ENCODE data around the gene TGOLN2. TPM values are rescaled to one million over a fixed set of nuclear protein-coding genes. Genes with fewer than 3 reads are reported as not detected.
"Not testable (repeated sequence)": the region's sequence is repeated elsewhere in the genome, so short reads cannot be mapped to it uniquely, and the experiment has no call there.

Gene TGOLN2
- total RNA-seq, 4 donors from 2014 or later = 115 to 153 (median 124) TPM

- no peak for ATAC-seq
- H3K4me3 ChIP-seq = peak overlapping the region; percentile 73 to 83
- no peaks in the 10 kb centered on the region for H3K9me3 ChIP-seq
- no peak overlapping the region for H3K27ac ChIP-seq
- peaks cover 7 to 79% (median 41%) of the 10 kb centered on the region in 3 donors for H3K4me1 ChIP-seq
- H3K36me3 ChIP-seq = peaks cover 2 to 51% of the 10 kb centered on the region in 2 donors
- no peaks in the 10 kb centered on the region for H3K27me3 ChIP-seq
- TF ChIP-seq CTCF (IDR thresholded peaks at IDR 0.05) (no peak), POLR2AphosphoS5 (IDR thresholded peaks at IDR 0.05) (no peak), EP300 (IDR thresholded peaks at IDR 0.05) (no peak), POLR2A (IDR thresholded peaks at IDR 0.05) (no peak)
- WGBS, 2 donors (ENCODE audit: low coverage in 1 of 2) = 50 to 58% methylated on average over 5 to 6 of the region's 10 CpGs
These were observed 2.9 kb downstream of the TGOLN2 start for GRCh38 chr2:85324639-85325465.

DNA sequence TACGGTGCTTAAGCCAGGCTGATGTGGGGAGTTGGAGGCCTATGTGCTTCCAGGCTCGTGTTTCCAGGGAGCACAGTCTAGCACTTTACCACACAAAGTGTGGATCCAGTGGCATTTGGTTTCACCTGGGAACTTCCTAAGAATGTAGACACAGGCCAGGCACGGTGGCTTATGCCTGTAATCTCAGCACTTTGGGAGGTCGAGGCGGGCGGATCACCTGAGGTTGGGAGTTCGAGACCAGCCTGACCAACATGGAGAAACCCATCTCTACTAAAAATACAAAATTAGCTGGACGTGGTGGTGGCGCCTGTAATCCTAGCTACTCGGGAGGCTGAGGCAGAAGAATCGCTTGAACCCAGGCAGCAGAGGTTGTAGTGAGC, 3.8 kb downstream of the TGOLN2 start:
- Histone ChIP-seq H3K4me1 (peaks cover 7 to 84% (median 41%) of the 10 kb centered on the region in 3 donors), H3K36me3 (peaks cover 2 to 59% of the 10 kb centered on the region in 2 donors)
- H3K4me3 ChIP-seq, H3K27ac ChIP-seq, ATAC-seq, H3K9me3 ChIP-seq, H3K27me3 ChIP-seq: not testable (repeated sequence)
- 100% methylated on average over 3 of the region's 11 CpGs; no CpG with 5 or more reads in 1 of the 2 donors for WGBS, 2 donors (ENCODE audit: low coverage in 1 of 2)

DNA sequence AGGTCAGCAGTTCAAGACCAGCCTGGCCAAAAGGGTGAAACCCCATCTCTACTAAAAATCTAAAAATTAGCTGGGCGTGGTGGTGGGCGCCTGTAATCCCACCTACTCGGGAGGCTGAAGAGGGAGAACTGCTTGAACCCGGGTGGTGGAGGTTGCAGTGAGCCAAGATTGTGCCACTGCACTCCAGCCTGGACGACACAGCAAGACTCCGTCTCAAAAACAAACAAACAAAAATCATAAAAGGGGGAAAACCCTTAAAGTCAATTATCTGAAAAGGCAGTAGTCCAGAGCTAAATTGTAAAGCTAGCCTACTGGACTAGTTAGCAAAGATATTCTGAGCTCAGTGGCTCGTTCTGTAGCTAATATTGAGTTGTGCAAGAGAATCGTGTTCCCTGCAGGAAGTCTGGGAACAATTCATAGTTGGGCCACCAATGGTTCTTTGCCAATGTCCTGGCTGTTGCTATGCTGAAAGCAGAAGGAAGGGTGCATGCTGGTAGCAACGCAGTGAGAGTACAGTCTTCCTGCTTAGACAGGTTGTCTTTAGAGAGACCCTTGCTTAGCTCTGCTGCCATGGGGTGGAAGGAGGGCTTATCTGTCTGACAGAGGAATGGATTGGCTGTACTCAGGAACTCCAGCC, 4.3 kb downstream of the TGOLN2 start:
- H3K36me3 ChIP-seq = peaks cover 2 to 64% of the 10 kb centered on the region in 2 donors
- H3K9me3 ChIP-seq = no peaks in the 10 kb centered on the region
- no peaks in the 10 kb centered on the region for H3K27me3 ChIP-seq
- ATAC-seq = no peak
- TF ChIP-seq EP300 (IDR thresholded peaks at IDR 0.05) (no peak), POLR2A (IDR thresholded peaks at IDR 0.05) (no peak), CTCF (IDR thresholded peaks at IDR 0.05) (no peak), POLR2AphosphoS5 (IDR thresholded peaks at IDR 0.05) (no peak)
- H3K27ac ChIP-seq = no peak overlapping the region
- H3K4me1 ChIP-seq = peaks cover 7 to 84% (median 41%) of the 10 kb centered on the region in 3 donors
- no peak overlapping the region for H3K4me3 ChIP-seq
- WGBS, 2 donors (ENCODE audit: low coverage in 1 of 2) = 73 to 89% methylated on average over 4 to 8 of the region's 9 CpGs

DNA sequence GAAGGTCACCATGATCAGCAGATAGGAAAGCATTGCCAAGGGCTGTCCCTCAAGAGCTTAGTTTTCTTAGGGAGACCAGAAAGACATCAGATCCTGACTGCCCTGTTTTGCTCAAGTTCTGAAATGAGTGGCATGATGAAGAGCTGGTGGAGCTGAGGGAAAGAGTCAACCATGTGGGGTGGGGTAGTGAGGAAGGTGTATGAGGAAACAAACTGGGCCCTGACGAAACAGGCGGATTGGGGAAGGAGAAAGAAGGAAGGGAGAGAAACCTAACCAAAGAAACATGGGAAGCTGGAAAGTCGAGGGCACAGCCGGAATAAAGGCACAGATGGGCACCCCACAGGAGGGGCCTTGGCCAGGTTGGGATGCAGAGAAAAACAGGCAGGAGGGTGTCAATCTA, 8.0 kb downstream of the TGOLN2 start:
- TF ChIP-seq EP300 (IDR thresholded peaks at IDR 0.05) = no peak
- no peak for TF ChIP-seq POLR2A (IDR thresholded peaks at IDR 0.05)
- no peak for TF ChIP-seq CTCF (IDR thresholded peaks at IDR 0.05)
- no peak for TF ChIP-seq POLR2AphosphoS5 (IDR thresholded peaks at IDR 0.05)
- H3K36me3 ChIP-seq = peaks cover 2 to 95% of the 10 kb centered on the region in 2 donors
- H3K27ac ChIP-seq = no peak overlapping the region
- no peak for ATAC-seq
- H3K9me3 ChIP-seq = no peaks in the 10 kb centered on the region
- no peaks in the 10 kb centered on the region for H3K27me3 ChIP-seq
- no peak overlapping the region for H3K4me3 ChIP-seq
- WGBS, 2 donors (ENCODE audit: low coverage in 1 of 2) = 80 to 87% methylated on average over 2 to 4 of the region's 4 CpGs
- peaks cover 6 to 63% (median 22%) of the 10 kb centered on the region in 3 donors for H3K4me1 ChIP-seq

GRCh38 chr2:85318222-85319074, 9.3 kb downstream of the TGOLN2 start:
- Histone ChIP-seq H3K4me3 (no peak overlapping the region), H3K27me3 (no peaks in the 10 kb centered on the region), H3K9me3 (no peaks in the 10 kb centered on the region), H3K27ac (no peak overlapping the region), H3K36me3 (peaks cover 0 to 95% of the 10 kb centered on the region in 2 donors), H3K4me1 (peaks cover 4 to 50% (median 9%) of the 10 kb centered on the region in 3 donors)
- ATAC-seq = peak; percentile 38
- TF ChIP-seq POLR2A (IDR thresholded peaks at IDR 0.05) = no peak
- no peak for TF ChIP-seq EP300 (IDR thresholded peaks at IDR 0.05)
- TF ChIP-seq POLR2AphosphoS5 (IDR thresholded peaks at IDR 0.05) = no peak
- no peak for TF ChIP-seq CTCF (IDR thresholded peaks at IDR 0.05)
- WGBS, 2 donors (ENCODE audit: low coverage in 1 of 2) = 68 to 70% methylated on average over 8 to 10 of the region's 11 CpGs

DNA sequence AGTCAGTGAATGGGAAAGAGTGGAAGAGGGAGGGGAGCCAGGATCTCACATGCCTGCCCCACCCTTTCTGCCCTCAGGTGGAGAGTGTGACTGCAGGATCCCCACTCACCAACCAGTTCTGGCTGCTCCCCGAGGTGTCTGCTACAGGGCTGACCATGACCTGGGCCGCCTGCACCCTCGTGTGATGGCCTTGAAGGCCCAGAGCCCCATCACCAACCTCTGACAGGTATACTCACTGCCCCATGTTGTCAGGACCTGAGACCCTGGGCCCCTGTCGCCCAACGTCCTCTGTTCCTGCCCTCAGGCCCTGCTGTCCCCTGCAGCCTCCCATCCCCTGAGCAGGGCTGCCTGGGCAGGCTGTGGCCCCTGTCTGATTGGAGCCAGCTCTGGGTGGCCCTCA, 11.9 kb downstream of the TGOLN2 start:
- ATAC-seq, H3K27me3 ChIP-seq, H3K4me3 ChIP-seq, H3K9me3 ChIP-seq, H3K27ac ChIP-seq: not testable (repeated sequence)
- Histone ChIP-seq H3K36me3 (peaks cover 0 to 71% of the 10 kb centered on the region in 2 donors), H3K4me1 (peaks cover 0 to 24% (median 0%) of the 10 kb centered on the region in 3 donors)
- WGBS, 2 donors (ENCODE audit: low coverage in 1 of 2) = 80% methylated on average over 1 of the region's 5 CpGs; no CpG with 5 or more reads in 1 of the 2 donors

Measured in gastroesophageal sphincter (tissue), 4 donors.